ENCODE data around the gene ZNF83.

DNA sequence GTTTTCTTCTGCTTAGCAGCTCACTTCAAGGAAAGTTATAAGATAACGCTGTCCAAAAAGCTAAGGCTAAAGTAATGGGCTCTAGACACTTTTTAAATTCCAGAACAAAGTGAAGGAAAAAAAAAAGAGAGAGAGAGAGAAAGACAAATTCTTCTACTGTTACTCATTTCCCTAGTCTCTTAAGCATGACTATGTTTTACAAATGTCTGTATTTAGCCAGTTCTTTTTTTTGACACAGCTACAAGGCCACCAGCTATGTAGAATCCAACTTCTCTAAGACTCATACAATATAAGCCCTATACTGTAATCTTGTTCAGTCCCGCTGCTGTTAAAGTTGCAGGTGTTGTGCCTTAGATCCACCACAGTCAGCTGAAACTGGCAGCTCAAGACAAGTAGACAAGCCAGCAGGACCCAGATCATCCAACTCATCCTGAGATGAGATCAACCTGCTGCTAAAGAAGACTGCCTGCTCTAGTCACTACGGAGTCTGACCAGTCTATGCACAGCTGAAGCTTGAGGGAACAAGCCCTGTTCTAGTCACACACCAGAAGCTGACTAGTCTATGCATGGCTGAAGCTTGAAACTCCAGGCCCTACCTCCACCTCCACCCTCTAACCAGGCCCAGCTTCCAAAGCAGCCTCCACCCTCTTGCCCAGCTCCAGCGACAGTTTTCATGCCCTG lies 10.3 kb upstream of the ZNF83 start:
- TF ChIP-seq, protein P1, sequence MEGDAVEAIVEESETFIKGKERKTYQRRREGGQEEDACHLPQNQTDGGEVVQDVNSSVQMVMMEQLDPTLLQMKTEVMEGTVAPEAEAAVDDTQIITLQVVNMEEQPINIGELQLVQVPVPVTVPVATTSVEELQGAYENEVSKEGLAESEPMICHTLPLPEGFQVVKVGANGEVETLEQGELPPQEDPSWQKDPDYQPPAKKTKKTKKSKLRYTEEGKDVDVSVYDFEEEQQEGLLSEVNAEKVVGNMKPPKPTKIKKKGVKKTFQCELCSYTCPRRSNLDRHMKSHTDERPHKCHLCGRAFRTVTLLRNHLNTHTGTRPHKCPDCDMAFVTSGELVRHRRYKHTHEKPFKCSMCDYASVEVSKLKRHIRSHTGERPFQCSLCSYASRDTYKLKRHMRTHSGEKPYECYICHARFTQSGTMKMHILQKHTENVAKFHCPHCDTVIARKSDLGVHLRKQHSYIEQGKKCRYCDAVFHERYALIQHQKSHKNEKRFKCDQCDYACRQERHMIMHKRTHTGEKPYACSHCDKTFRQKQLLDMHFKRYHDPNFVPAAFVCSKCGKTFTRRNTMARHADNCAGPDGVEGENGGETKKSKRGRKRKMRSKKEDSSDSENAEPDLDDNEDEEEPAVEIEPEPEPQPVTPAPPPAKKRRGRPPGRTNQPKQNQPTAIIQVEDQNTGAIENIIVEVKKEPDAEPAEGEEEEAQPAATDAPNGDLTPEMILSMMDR (IDR thresholded peaks at IDR 0.05) = no peak
- no peak for TF ChIP-seq POLR2A (IDR thresholded peaks at IDR 0.05)
